Heart right ventricle (tissue), 16 donors: ENCODE results near the gene STXBP2. TPM values are rescaled to one million over a fixed set of nuclear protein-coding genes. Genes with fewer than 3 reads are reported as not detected.

Source experiments
- ATAC-seq, 8 donors: fragments of 200-7000 bp; cut with Tn5 transposase; one replicate each; pipeline ENCODE4 v1.9.1; 2020; ENCODE audit warnings: mild to moderate bottlenecking in 8 of 8, moderate library complexity in 8 of 8, moderate number of reproducible peaks in 1 of 8
- DNase-seq, 2 donors: peaks; one replicate each; pipeline ENCODE4 v3.0.0-alpha.2; 2020
- H3K27ac ChIP-seq, 10 donors: fragments of 200-600 bp; sonication (generic) in 2 of 10; one replicate each; pipeline versions ENCODE4 v1.5.0 to v1.8.0; 2020 to 2022; ENCODE audit warnings: mild to moderate bottlenecking in 3 of 10
- H3K27me3 ChIP-seq, 7 donors: fragments of 200-600 bp; one replicate each; pipeline ENCODE4 v1.8.0; 2021 to 2022; ENCODE audit warnings: mild to moderate bottlenecking in 2 of 7
- H3K36me3 ChIP-seq, 9 donors: fragments of 200-600 bp; sonication (generic) in 1 of 9; one replicate each; pipeline versions ENCODE4 v1.5.0 to v1.8.0; 2020 to 2022; ENCODE audit warnings: mild to moderate bottlenecking in 2 of 9
- H3K4me1 ChIP-seq, 9 donors: fragments of 200-600 bp; sonication (generic) in 1 of 9; one replicate each; pipeline versions ENCODE4 v1.5.0 to v1.8.0; 2020 to 2022; ENCODE audit warnings: mild to moderate bottlenecking in 4 of 9
- H3K4me3 ChIP-seq, 10 donors: fragments of 200-600 bp; sonication (generic) in 2 of 10; one replicate each; pipeline versions ENCODE4 v1.5.0 to v1.8.0; 2020 to 2022; ENCODE audit warnings: mild to moderate bottlenecking in 7 of 10, moderate library complexity in 2 of 10
- H3K9me3 ChIP-seq, 11 donors: fragments of 200-600 bp in 10 of 11; sonication (generic) in 2 of 11; one replicate each; pipeline versions ENCODE4 v1.5.0 to v1.8.0; 2013 to 2022; ENCODE audit warnings: mild to moderate bottlenecking in 2 of 11, control low read depth in 1 of 11, moderate library complexity in 1 of 11
- WGBS, 2 donors: extraction: QIAGEN DNeasy Blood & Tissue Kit; methylation state at CpG; one replicate each; pipeline ENCODE4 v1.1.7; 2013; ENCODE audit warnings: inconsistent platforms in 1 of 2; 5-methylcytosine and 5-hydroxymethylcytosine counted together
- intact Hi-C, 10 donors: fragments of 100-400 bp; cut with DNase I; formaldehyde crosslinking; loops; one replicate each; pipeline versions ENCODE4 v1.11.1 to v1.14.2; 2022
- polyA plus RNA-seq, 2 donors: library from polyadenylated mRNA; stranded (reverse); fragments of 200-250 nt; gene quantifications; one replicate each; pipeline ENCODE4 v1.2.3, GENCODE V29; 2013
- total RNA-seq, 10 donors: library from RNA; stranded (reverse); fragmentation: NEBNext Ultra II Directional in 3 of 10; extraction: Animal tissue kit (Norgen Biotek cat#: 25700) in 3 of 10; gene quantifications; one replicate each; pipeline versions ENCODE4 v1.2.1 to v1.2.4, GENCODE V29; 2021 to 2023
- TF ChIP-seq, protein P1 (sequence below), 9 donors: fragments of 200-600 bp; sonication (generic) in 2 of 9; IDR thresholded peaks; one replicate each; pipeline versions ENCODE4 v1.5.0 to v1.8.0; 2021 to 2022; ENCODE audit warnings: antibody characterized with exemption in 9 of 9, mild to moderate bottlenecking in 5 of 9, moderate library complexity in 1 of 9
- donor health status: Arrhythmogenic right ventricular cardiomyopathy.
- donor health status: ischemic (EF 13 %, LVEDD 7.1; RV severe dilation, severe dysfunction).
- donor health status: healthy with polysubstance abuse.
- donor health status: DM: no; HTN: yes; CAD: no.
- donor health status: DM: no; HTN: no; CAD: no.
- donor health status: ischemic (EF 25% LVEDD 6.9; RV normal size, moderate dysfunction).
- donor health status: ischemic (EF 25% LVEDD 5.7; RV mildly dilated, moderate dysfunction).
- donor health status: healthy.
- donor health status: DM: yes; HTN: yes; CAD: no.
- donor health status: Ischemic cardiomyopathy.
- donor health status: ischemic (EF 35%, LVEDD 5.7; RV mildly dilated, moderate dysfunction).
- donor health status: nonischemic (EF 11% LVEDD 7.7; RV severe dilation, severe dysfunction).
- donor health status: DM: yes; HTN: yes; CAD: no.
- donor health status: PGD.
- donor health status: ischemic (EF 29% LVEDD 5.4; RV normal size, mild dysfunction).
- donor health status: nonischemic (EF 23%, LVEDD 6.1; RV moderate dilation, normal function).

Gene STXBP2
- total and polyA plus RNA-seq, 12 donors = 1.6 to 19.6 (median 4.0) TPM

DNA sequence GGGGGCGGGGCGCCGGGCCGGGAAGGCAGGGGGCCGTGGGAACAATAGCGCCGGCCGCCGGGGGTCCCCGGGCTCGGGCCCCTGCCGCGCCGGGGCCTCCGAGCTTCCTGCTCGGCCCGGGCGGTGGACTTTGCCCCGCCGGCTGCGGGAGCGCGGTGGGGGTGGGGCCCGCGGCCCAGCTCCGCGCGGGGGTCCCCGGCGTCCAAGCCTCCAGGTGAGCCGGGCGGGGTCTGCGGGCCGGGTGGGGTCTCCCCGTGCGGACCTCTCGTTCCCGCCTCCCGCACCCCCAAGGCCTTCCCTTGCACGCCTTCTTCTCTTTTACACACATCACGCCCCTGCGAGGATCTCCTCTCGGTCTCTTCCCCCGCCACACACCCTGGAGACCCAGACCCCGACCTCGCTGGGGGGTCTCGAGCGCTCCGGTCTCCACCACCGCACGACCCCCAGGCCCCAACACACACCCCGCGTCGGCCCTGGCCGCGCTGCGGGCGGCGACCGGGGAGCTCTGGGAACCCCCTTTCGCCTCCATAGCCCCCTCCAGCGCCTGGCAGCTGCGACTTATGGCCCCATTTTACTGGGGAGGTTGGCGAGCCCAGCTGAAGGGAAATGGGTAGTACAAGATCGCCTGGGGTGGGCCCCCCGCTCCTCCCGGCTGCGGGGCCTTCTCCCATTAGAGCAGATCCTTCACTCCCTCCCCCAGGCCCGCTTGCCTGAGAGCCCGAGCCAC lies 40.5 kb upstream of the STXBP2 start:
- peaks cover 0 to 67% (median 61%) of the 10 kb centered on the region in 7 donors for H3K27me3 ChIP-seq
- no peak for ATAC-seq
- 3% methylated on average over 41 to 70 of the region's 70 CpGs for WGBS, 2 donors

DNA sequence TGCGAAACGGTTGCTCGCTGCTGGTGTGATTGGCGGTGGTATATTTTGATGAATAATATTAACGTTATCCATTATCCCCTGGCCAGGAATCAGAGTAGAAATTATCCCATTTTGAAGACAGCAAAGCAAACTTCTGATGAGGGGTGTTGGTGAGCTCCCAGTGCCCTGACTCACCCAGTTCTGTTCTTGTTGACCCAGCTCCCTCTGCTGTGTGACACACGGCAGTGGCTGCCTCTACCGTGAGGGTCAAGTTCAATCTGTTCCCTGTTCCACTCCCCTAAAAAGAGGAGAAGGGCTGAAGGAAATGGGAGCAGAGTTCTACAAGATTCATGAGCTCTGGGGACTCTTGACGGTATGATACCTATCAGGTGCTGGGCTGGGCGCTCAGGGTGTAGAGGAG lies 39.2 kb upstream of the STXBP2 start:
- DNase-seq (no peak), ATAC-seq (no peak)
- Histone ChIP-seq H3K27me3 (peaks cover 0 to 67% (median 64%) of the 10 kb centered on the region in 7 donors), H3K4me1 (peaks cover 0 to 5% (median 0%) of the 10 kb centered on the region in 9 donors), H3K9me3 (no peaks in the 10 kb centered on the region), H3K4me3 (no peak overlapping the region), H3K27ac (no peak overlapping the region), H3K36me3 (no peaks in the 10 kb centered on the region)
- WGBS, 2 donors = 65 to 66% methylated on average over 9 of the region's 9 CpGs
- TF ChIP-seq, protein P1, sequence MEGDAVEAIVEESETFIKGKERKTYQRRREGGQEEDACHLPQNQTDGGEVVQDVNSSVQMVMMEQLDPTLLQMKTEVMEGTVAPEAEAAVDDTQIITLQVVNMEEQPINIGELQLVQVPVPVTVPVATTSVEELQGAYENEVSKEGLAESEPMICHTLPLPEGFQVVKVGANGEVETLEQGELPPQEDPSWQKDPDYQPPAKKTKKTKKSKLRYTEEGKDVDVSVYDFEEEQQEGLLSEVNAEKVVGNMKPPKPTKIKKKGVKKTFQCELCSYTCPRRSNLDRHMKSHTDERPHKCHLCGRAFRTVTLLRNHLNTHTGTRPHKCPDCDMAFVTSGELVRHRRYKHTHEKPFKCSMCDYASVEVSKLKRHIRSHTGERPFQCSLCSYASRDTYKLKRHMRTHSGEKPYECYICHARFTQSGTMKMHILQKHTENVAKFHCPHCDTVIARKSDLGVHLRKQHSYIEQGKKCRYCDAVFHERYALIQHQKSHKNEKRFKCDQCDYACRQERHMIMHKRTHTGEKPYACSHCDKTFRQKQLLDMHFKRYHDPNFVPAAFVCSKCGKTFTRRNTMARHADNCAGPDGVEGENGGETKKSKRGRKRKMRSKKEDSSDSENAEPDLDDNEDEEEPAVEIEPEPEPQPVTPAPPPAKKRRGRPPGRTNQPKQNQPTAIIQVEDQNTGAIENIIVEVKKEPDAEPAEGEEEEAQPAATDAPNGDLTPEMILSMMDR (IDR thresholded peaks at IDR 0.05) = no peak
- intact Hi-C loops = no loop called here

More for the DNA sequence above, 40.5 kb upstream of the STXBP2 start:
- Histone ChIP-seq H3K36me3 (no peaks in the 10 kb centered on the region), H3K9me3 (no peaks in the 10 kb centered on the region), H3K4me3 (peak overlapping the region in 8 of 10 donors; percentile 2 to 31 (median 14)), H3K4me1 (peaks cover 0 to 5% (median 0%) of the 10 kb centered on the region in 9 donors), H3K27ac (no peak overlapping the region)
- DNase-seq = no peak
- TF ChIP-seq, protein P1 (IDR thresholded peaks at IDR 0.05) = no peak
- intact Hi-C loops = no loop called here

DNA sequence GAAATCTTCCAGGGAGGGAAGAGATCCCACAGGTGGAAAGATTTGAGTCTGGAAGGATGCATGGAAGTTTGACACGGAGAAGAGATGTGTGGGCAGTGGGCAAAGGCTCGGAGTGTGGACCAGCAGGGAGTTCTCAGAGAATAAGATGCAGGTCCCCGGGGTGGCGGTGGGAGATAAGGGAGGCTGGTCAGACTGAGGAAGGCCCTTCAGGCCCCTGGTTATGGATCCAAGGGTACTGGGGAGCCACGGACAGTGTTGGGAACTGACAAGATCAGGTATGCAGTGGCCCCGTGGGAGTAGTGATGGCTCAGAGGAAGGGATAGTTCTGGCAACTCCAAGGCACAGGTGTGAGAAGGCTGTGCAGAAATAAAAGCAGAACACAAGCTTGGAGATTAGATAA lies 38.7 kb upstream of the STXBP2 start:
- 64 to 65% methylated on average over 6 of the region's 6 CpGs for WGBS, 2 donors
- peaks cover 0 to 66% (median 61%) of the 10 kb centered on the region in 7 donors for H3K27me3 ChIP-seq
- intact Hi-C loops = no loop called here
- TF ChIP-seq, protein P1 (IDR thresholded peaks at IDR 0.05) = no peak
- no peaks in the 10 kb centered on the region for H3K36me3 ChIP-seq
- no peak for ATAC-seq
- H3K4me1 ChIP-seq = peaks cover 0 to 5% (median 0%) of the 10 kb centered on the region in 9 donors
- no peak overlapping the region for H3K4me3 ChIP-seq
- DNase-seq = no peak
- H3K27ac ChIP-seq = no peak overlapping the region
- H3K9me3 ChIP-seq = no peaks in the 10 kb centered on the region

DNA sequence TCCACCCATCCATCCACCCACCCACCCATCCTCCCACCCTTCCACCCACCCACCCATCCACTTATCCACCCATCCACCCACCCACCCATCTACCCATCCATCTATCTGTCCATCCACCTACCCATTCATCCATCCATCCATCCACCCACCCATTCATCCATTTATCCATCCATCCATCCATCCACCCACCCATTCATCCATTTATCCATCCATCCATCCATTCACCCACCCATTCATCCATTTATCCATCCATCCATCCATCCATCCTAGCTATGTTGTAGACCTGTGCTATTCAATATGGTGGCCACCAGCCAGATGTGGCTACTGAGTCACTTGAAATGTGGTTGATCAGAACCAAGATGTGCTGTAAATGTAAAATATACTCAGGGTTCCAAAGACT lies 36.2 kb upstream of the STXBP2 start:
- intact Hi-C loops = no loop called here
- ATAC-seq (no peak), DNase-seq (no peak)
- no peak overlapping the region for H3K27ac ChIP-seq
- H3K4me1 ChIP-seq = peaks cover 0 to 5% (median 0%) of the 10 kb centered on the region in 9 donors
- no peaks in the 10 kb centered on the region for H3K36me3 ChIP-seq
- no peak overlapping the region for H3K4me3 ChIP-seq
- H3K27me3 ChIP-seq = peaks cover 0 to 62% (median 52%) of the 10 kb centered on the region in 7 donors
- TF ChIP-seq, protein P1 (IDR thresholded peaks at IDR 0.05) = no peak
- H3K9me3 ChIP-seq = no peaks in the 10 kb centered on the region
